Astrocyte (in vitro differentiated cells and primary cell): ENCODE measurements around the gene CNOT4. TPM values are rescaled to one million over a fixed set of nuclear protein-coding genes. Genes with fewer than 3 reads are reported as not detected.

ENCODE experiments used
- DNase-seq: peaks from one replicate; pipeline ENCODE4 v3.0.0-alpha.2; 2010; ENCODE audit warnings: low read depth
- FAIRE-seq: peaks from 2 replicates; lab custom pipeline; 2011; peaks lifted over from hg19 to GRCh38; lab: Jason Lieb, UNC
- H2AFZ ChIP-seq: 2 replicates; pipeline ENCODE4 v1.6.0; 2012; ENCODE audit warnings: low read depth, low read length, inconsistent platforms
- H3K27ac ChIP-seq: 2 replicates; pipeline ENCODE4 v1.5.1; 2011; ENCODE audit warnings: low read depth, low read length, inconsistent platforms
- H3K27me3 ChIP-seq: 2 replicates; pipeline ENCODE4 v1.6.0; 2011; ENCODE audit warnings: low read length, inconsistent platforms; ENCODE audit not compliant: insufficient read depth
- H3K36me3 ChIP-seq: 2 replicates; pipeline ENCODE4 v1.5.1; 2011; ENCODE audit warnings: low read length, inconsistent platforms; ENCODE audit not compliant: insufficient read depth
- H3K4me1 ChIP-seq: 2 replicates; pipeline ENCODE4 v1.5.1; 2011; ENCODE audit warnings: low read length, inconsistent platforms; ENCODE audit not compliant: insufficient read depth
- H3K4me2 ChIP-seq: 2 replicates; pipeline ENCODE4 v1.6.0; 2012; ENCODE audit warnings: low read length, inconsistent platforms
- H3K4me3 ChIP-seq: 2 replicates; pipeline ENCODE4 v1.5.1; 2011; ENCODE audit warnings: low read depth, mild to moderate bottlenecking, low read length, inconsistent platforms; ENCODE audit not compliant: insufficient read depth
- H3K79me2 ChIP-seq: 2 replicates; pipeline ENCODE4 v1.6.0; 2012; ENCODE audit warnings: mild to moderate bottlenecking, low read length, inconsistent platforms; ENCODE audit not compliant: insufficient read depth
- H3K9ac ChIP-seq: 2 replicates; pipeline ENCODE4 v1.6.0; 2012; ENCODE audit warnings: mild to moderate bottlenecking, low read length, inconsistent platforms
- H3K9me3 ChIP-seq: 2 replicates; pipeline ENCODE4 v1.5.1; 2012; ENCODE audit warnings: low read depth, mild to moderate bottlenecking, low read length, inconsistent platforms; ENCODE audit not compliant: insufficient read depth
- H4K20me1 ChIP-seq: 2 replicates; pipeline ENCODE4 v1.6.0; 2012; ENCODE audit warnings: low read length, inconsistent platforms; ENCODE audit not compliant: insufficient read depth
- H3K27ac Mint-ChIP-seq: one replicate; pipeline ENCODE4 v1.8.0; 2021; ENCODE audit warnings: mild to moderate bottlenecking, mixed read lengths; ENCODE audit not compliant: unreplicated experiment
- H3K27me3 Mint-ChIP-seq: one replicate; pipeline ENCODE4 v1.8.0; 2021; ENCODE audit warnings: low read depth, mixed read lengths; ENCODE audit not compliant: unreplicated experiment
- H3K36me3 Mint-ChIP-seq: one replicate; pipeline ENCODE4 v1.8.0; 2021; ENCODE audit warnings: low read depth, mixed read lengths; ENCODE audit not compliant: unreplicated experiment
- H3K4me1 Mint-ChIP-seq: one replicate; pipeline ENCODE4 v1.8.0; 2021; ENCODE audit warnings: low read depth, mixed read lengths; ENCODE audit not compliant: unreplicated experiment
- H3K4me3 Mint-ChIP-seq: one replicate; pipeline ENCODE4 v1.8.0; 2021; ENCODE audit warnings: mild to moderate bottlenecking, moderate library complexity, mixed read lengths; ENCODE audit not compliant: unreplicated experiment
- H3K9me3 Mint-ChIP-seq: one replicate; pipeline ENCODE4 v1.8.0; 2021; ENCODE audit warnings: mild to moderate bottlenecking, mixed read lengths; ENCODE audit not compliant: unreplicated experiment
- CTCF ChIP-seq: IDR thresholded peaks from 2 replicates; pipeline ENCODE4 v1.5.1; 2011; ENCODE audit warnings: low read depth, mild to moderate bottlenecking, inconsistent platforms, low read length, moderate library complexity; ENCODE audit not compliant: insufficient read depth
- EZH2 ChIP-seq: IDR thresholded peaks from 2 replicates; pipeline ENCODE4 v1.6.1; 2012; ENCODE audit warnings: mild to moderate bottlenecking, low read length, inconsistent platforms; ENCODE audit not compliant: insufficient read depth
- total RNA-seq: library from RNA; stranded (reverse); gene quantifications from 2 replicates; pipeline ENCODE4 v1.2.1, GENCODE V29; 2021

CNOT4 gene
- total RNA-seq, 1 donor from 2014 or later: 24.9 TPM

- no peak overlapping the region for H2AFZ ChIP-seq
- peaks cover 15% of the 10 kb centered on the region for H4K20me1 ChIP-seq
- Mint-ChIP-seq H3K36me3 (peaks cover 16% of the 10 kb centered on the region), H3K4me1 (no peaks in the 10 kb centered on the region), H3K4me3 (no peak overlapping the region), H3K27ac (no peak overlapping the region), H3K9me3 (no peaks in the 10 kb centered on the region), H3K27me3 (no peaks in the 10 kb centered on the region)
- no peak overlapping the region for H3K4me2 ChIP-seq
- FAIRE-seq: no peak
- H3K27me3 ChIP-seq: no peaks in the 10 kb centered on the region
- H3K4me3 ChIP-seq: no peak overlapping the region
- H3K4me1 ChIP-seq: no peaks in the 10 kb centered on the region
- no peak for TF ChIP-seq CTCF
- H3K79me2 ChIP-seq: no peaks in the 10 kb centered on the region
- peaks cover 6% of the 10 kb centered on the region for H3K36me3 ChIP-seq
- no peak overlapping the region for H3K27ac ChIP-seq
- no peak for DNase-seq
- H3K9me3 ChIP-seq: no peaks in the 10 kb centered on the region
- no peak overlapping the region for H3K9ac ChIP-seq
These were observed 144.2 kb downstream of the CNOT4 start for GRCh38 chr7:135365721-135366120.

- no peak overlapping the region for H3K4me3 ChIP-seq
- Mint-ChIP-seq H3K36me3 (peaks cover 14% of the 10 kb centered on the region), H3K9me3 (no peaks in the 10 kb centered on the region), H3K27me3 (no peaks in the 10 kb centered on the region), H3K4me1 (no peaks in the 10 kb centered on the region), H3K27ac (no peak overlapping the region), H3K4me3 (no peak overlapping the region)
- peaks cover 4% of the 10 kb centered on the region for H3K36me3 ChIP-seq
- H3K27me3 ChIP-seq: no peaks in the 10 kb centered on the region
- FAIRE-seq: no peak
- H3K27ac ChIP-seq: no peak overlapping the region
- no peak overlapping the region for H2AFZ ChIP-seq
- no peak overlapping the region for H3K4me2 ChIP-seq
- no peak overlapping the region for H3K9ac ChIP-seq
- H3K79me2 ChIP-seq: no peaks in the 10 kb centered on the region
- H3K4me1 ChIP-seq: no peaks in the 10 kb centered on the region
- peaks cover 11% of the 10 kb centered on the region for H4K20me1 ChIP-seq
- H3K9me3 ChIP-seq: no peaks in the 10 kb centered on the region
- DNase-seq: no peak
- TF ChIP-seq CTCF (no peak), EZH2 (no peak)
These were observed 145.7 kb downstream of the CNOT4 start for GRCh38 chr7:135364206-135364605.

- no peaks in the 10 kb centered on the region for H3K9me3 Mint-ChIP-seq
- FAIRE-seq (no peak), DNase-seq (no peak)
- peaks cover 4% of the 10 kb centered on the region for H3K36me3 ChIP-seq
- no peak overlapping the region for H3K4me3 Mint-ChIP-seq
- H3K4me2 ChIP-seq: no peak overlapping the region
- H2AFZ ChIP-seq: no peak overlapping the region
- TF ChIP-seq CTCF: no peak
- no peak for TF ChIP-seq EZH2
- H3K27me3 Mint-ChIP-seq: no peaks in the 10 kb centered on the region
- no peak overlapping the region for H3K27ac Mint-ChIP-seq
- H4K20me1 ChIP-seq: peaks cover 11% of the 10 kb centered on the region
- no peaks in the 10 kb centered on the region for H3K9me3 ChIP-seq
- H3K36me3 Mint-ChIP-seq: peaks cover 16% of the 10 kb centered on the region
- H3K79me2 ChIP-seq: no peaks in the 10 kb centered on the region
- H3K27me3 ChIP-seq: no peaks in the 10 kb centered on the region
- H3K9ac ChIP-seq: no peak overlapping the region
- H3K4me1 ChIP-seq: no peaks in the 10 kb centered on the region
- H3K4me3 ChIP-seq: no peak overlapping the region
- H3K4me1 Mint-ChIP-seq: no peaks in the 10 kb centered on the region
- no peak overlapping the region for H3K27ac ChIP-seq
These were observed 147.0 kb downstream of the CNOT4 start for GRCh38 chr7:135362871-135363270.
